Amygdala (tissue), 56 donors: Measurements from ENCODE around the gene SIM2.

Source experiments
- DNase-seq, 56 donors: peaks; one replicate each; lab custom pipeline; 2025; lab: John Stamatoyannopoulos, UW

The SIM2 gene

GRCh38 chr21:36732761-36733160, 33.8 kb downstream of the SIM2 start:
- DNase-seq: no peak

GRCh38 chr21:36733857-36734256, 34.9 kb downstream of the SIM2 start:
- no peak for DNase-seq

GRCh38 chr21:36734367-36735200, 35.7 kb downstream of the SIM2 start:
- no peak for DNase-seq

- DNase-seq: no peak
Measured at GRCh38 chr21:36735201-36735515, 36.2 kb downstream of the SIM2 start.

- peak in 1 of 56 donors; percentile 16 for DNase-seq
Measured at GRCh38 chr21:36735724-36736320, 36.9 kb downstream of the SIM2 start.

GRCh38 chr21:36738489-36739126, 39.7 kb downstream of the SIM2 start:
- no peak for DNase-seq

GRCh38 chr21:36741506-36741905, 42.6 kb downstream of the SIM2 start:
- DNase-seq: no peak

GRCh38 chr21:36743008-36743407, 44.1 kb downstream of the SIM2 start:
- no peak for DNase-seq

GRCh38 chr21:36743446-36743845, 44.5 kb downstream of the SIM2 start:
- no peak for DNase-seq

GRCh38 chr21:36744190-36744559, 45.3 kb downstream of the SIM2 start:
- no peak for DNase-seq

GRCh38 chr21:36744560-36745231, 45.8 kb downstream of the SIM2 start:
- peak in 11 of 56 donors; percentile 5 to 84 (median 35) for DNase-seq

GRCh38 chr21:36745459-36745858, 46.5 kb downstream of the SIM2 start:
- no peak for DNase-seq

- peak in 4 of 56 donors; percentile 16 to 54 (median 36) for DNase-seq
Measured at GRCh38 chr21:36747041-36747814, 48.3 kb downstream of the SIM2 start.

GRCh38 chr21:36747815-36748383, 49.0 kb downstream of the SIM2 start:
- DNase-seq: peak in 29 of 56 donors; percentile 13 to 79 (median 37)

GRCh38 chr21:36749935-36750575, 51.1 kb downstream of the SIM2 start:
- no peak for DNase-seq

- DNase-seq: no peak
Measured at GRCh38 chr21:36750576-36750959, 51.7 kb downstream of the SIM2 start.

GRCh38 chr21:36751383-36751782, 52.5 kb downstream of the SIM2 start:
- no peak for DNase-seq

GRCh38 chr21:36753556-36753955, 54.6 kb downstream of the SIM2 start:
- no peak for DNase-seq

GRCh38 chr21:36754241-36754898, 55.5 kb downstream of the SIM2 start:
- no peak for DNase-seq
